ENCODE data around the gene NLRP6. TPM values are rescaled to one million over a fixed set of nuclear protein-coding genes. Genes with fewer than 3 reads are reported as not detected.

NLRP6 gene
- total and polyA plus RNA-seq, 2 of the 4 experiments (the other 2 are of a cell fraction): not detected

DNA sequence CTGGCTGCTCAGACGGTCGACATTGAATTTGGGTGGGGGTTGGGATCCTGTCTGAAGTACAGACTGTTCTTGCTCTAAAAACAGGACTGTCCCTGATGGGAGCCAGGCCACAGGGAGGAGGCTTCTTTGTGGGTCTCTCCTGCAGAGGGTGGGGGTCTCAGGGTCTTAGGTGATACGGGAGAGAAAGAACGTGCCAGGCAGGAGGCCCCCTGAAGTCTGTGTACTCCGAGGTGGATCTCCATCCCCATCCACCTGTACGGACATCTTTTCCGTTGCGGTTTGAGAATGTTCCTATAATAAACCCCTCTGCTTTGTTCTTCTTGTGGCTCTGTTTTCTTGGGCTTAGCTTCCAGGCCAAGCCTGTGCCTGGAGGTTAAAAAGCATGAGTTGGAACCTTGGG is 25.5 kb upstream of the NLRP6 start:
- BruUV-seq (replicated peaks): no TSS peak
- ATAC-seq (ENCODE audit: low read depth): no peak
- CTCF ChIA-PET: no interaction called here

More for the DNA sequence above, 25.5 kb upstream of the NLRP6 start:
- DNase-seq: no peak
- H3K4me2 ChIP-seq (ENCODE audit: low read depth, low read length): no peak overlapping the region
- POLR2A ChIA-PET (ENCODE audit: unreplicated experiment): no interaction called here
- peaks cover 0 to 9% of the 10 kb centered on the region in 2 experiments; a peak in 2 of 4 replicates for H3K79me1 ChIP-seq (ENCODE audit: low read depth in 1 of 2, low read length in 2 of 2)
- no peak overlapping the region for H4K8ac ChIP-seq (ENCODE audit: low read depth in 2 of 2, low read length in 2 of 2)
- no peaks in the 10 kb centered on the region for H3K4me1 ChIP-seq (ENCODE audit: control insufficient read depth, insufficient read depth, low read length)
- no peak overlapping the region for H2AFZ ChIP-seq (replicated peaks; ENCODE audit: low read length, poor library complexity)
- no peaks in the 10 kb centered on the region; the same call in 1 of the 2 replicates for H4K20me1 ChIP-seq (ENCODE audit: insufficient read depth, low read length)
- H3K23ac ChIP-seq (ENCODE audit: low read depth, low read length): no peak overlapping the region
- no peak overlapping the region for H2BK5ac ChIP-seq (ENCODE audit: low read depth, low read length, poor library complexity, severe bottlenecking)
- no peak overlapping the region for H3K9ac ChIP-seq (ENCODE audit: low read depth, low read length)
- no peak overlapping the region for H3K56ac ChIP-seq (ENCODE audit: extremely low read depth, insufficient read depth, low read length)
- no peak overlapping the region for H3K4ac ChIP-seq (ENCODE audit: low read depth, low read length)
- no peak overlapping the region for H3K14ac ChIP-seq (replicated peaks; ENCODE audit: low read depth, low read length)
- H4K91ac ChIP-seq (ENCODE audit: insufficient read depth, low read depth, low read length): no peak overlapping the region
- H2BK120ac ChIP-seq (ENCODE audit: low read depth, low read length): no peak overlapping the region
- no peak overlapping the region for H2AK5ac ChIP-seq (ENCODE audit: low read depth, low read length)
- H2AK9ac ChIP-seq (replicated peaks; ENCODE audit: low read depth, low read length, poor library complexity): no peak overlapping the region
- H3K18ac ChIP-seq (ENCODE audit: low read depth, low read length): no peak overlapping the region
- H3K9me1 ChIP-seq (ENCODE audit: insufficient read depth, low read length): no peaks in the 10 kb centered on the region
- peaks cover 1% of the 10 kb centered on the region for H3K27me3 ChIP-seq (ENCODE audit: control insufficient read depth, insufficient read depth, low read length)
- no peak overlapping the region for H3K4me3 ChIP-seq (ENCODE audit: insufficient read depth, low read depth, low read length)
- in situ Hi-C loops (cut with MboI; ENCODE audit: low sequenced_read_pairs) (no loop called here), intact Hi-C loops (cut with micrococcal nuclease) (no loop called here), dilution Hi-C loops (cut with HindIII; ENCODE audit: low sequenced_read_pairs, unreplicated experiment) (no loop called here)
- no peak overlapping the region for H4K5ac ChIP-seq (ENCODE audit: low read depth, low read length)
- 80% methylated on average over 2 of the region's 8 CpGs; no CpG with 5 or more reads in 1 of the 2 experiments for WGBS, 2 experiments (ENCODE audit: extremely low coverage in 2 of 2, insufficient read length in 1 of 2)
- no peaks in the 10 kb centered on the region for H3K9me3 ChIP-seq (ENCODE audit: control insufficient read depth, insufficient read depth, low read length)
- H3K36me3 ChIP-seq (ENCODE audit: control insufficient read depth, insufficient read depth, low read length): peaks cover 41% of the 10 kb centered on the region
- TF ChIP-seq RFX5 (IDR thresholded peaks at IDR 0.05; ENCODE audit: low read depth, low read length) (no peak), POLR2A (IDR thresholded peaks at IDR 0.05; ENCODE audit: low read depth, low read length) (no peak), MAZ (IDR thresholded peaks at IDR 0.05; ENCODE audit: borderline replicate concordance, low read depth, low read length) (no peak)
- TF ChIP-seq, protein P1, sequence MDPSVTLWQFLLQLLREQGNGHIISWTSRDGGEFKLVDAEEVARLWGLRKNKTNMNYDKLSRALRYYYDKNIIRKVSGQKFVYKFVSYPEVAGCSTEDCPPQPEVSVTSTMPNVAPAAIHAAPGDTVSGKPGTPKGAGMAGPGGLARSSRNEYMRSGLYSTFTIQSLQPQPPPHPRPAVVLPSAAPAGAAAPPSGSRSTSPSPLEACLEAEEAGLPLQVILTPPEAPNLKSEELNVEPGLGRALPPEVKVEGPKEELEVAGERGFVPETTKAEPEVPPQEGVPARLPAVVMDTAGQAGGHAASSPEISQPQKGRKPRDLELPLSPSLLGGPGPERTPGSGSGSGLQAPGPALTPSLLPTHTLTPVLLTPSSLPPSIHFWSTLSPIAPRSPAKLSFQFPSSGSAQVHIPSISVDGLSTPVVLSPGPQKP (IDR thresholded peaks at IDR 0.05; ENCODE audit: borderline replicate concordance, low read depth, low read length): no peak
- H3K27ac ChIP-seq (ENCODE audit: insufficient read depth, low read length): no peak overlapping the region
- H2BK20ac ChIP-seq (ENCODE audit: low read depth, low read length): no peak overlapping the region
- no peak overlapping the region for H2BK15ac ChIP-seq (ENCODE audit: low read depth, low read length)
